ENCODE results near the gene UBE2G1. TPM values are rescaled to one million over a fixed set of nuclear protein-coding genes. Genes with fewer than 3 reads are reported as not detected.
"Not testable (repeated sequence)": the region's sequence is repeated elsewhere in the genome, so short reads cannot be mapped to it uniquely, and the experiment has no call there.

Gene UBE2G1
- total and polyA plus RNA-seq, 9 of the 15 experiments (the other 6 are each of a cell fraction or from before 2014, with no cell fraction given): 10.1 to 65.9 (median 29.7) TPM

- CTCF ChIA-PET (ENCODE audit: low intra/inter-chr PET ratio); in situ Hi-C loops (cut with MboI): not testable (repeated sequence)
Observed at GRCh38 chr17:4350214-4350613, 16.3 kb downstream of the UBE2G1 start.

GRCh38 chr17:4345581-4346252 is 20.8 kb downstream of the UBE2G1 start:
- peaks cover 17 to 19% of the 10 kb centered on the region in 2 experiments; a peak in 4 of 5 replicates for H3K4me1 ChIP-seq (replicated peaks in 1 of 2; ENCODE audit: control insufficient read depth in 2 of 2, insufficient read depth in 2 of 2, low read length in 2 of 2)
- WGBS (ENCODE audit: insufficient coverage, low coverage, missing lambda C conversion rate): 96% methylated on average over 2 of the region's 2 CpGs
- H3K79me2 ChIP-seq (ENCODE audit: control insufficient read depth, insufficient read depth, low read length): peaks cover 81% of the 10 kb centered on the region
- peaks cover 6% of the 10 kb centered on the region for H3K9me1 ChIP-seq (ENCODE audit: control insufficient read depth, insufficient read depth, low read length)
- ChIA-PET CTCF (ENCODE audit: low intra/inter-chr PET ratio) (no interaction called here), POLR2A (no interaction called here)
- intact Hi-C loops (cut with micrococcal nuclease): no loop called here
- H3K27ac ChIP-seq (ENCODE audit: extremely low read depth, low read depth, low read length): no peak overlapping the region
- no peaks in the 10 kb centered on the region for H3K27me3 ChIP-seq (ENCODE audit: control insufficient read depth in 2 of 2, insufficient read depth in 2 of 2, low read length in 2 of 2)
- BruUV-seq (replicated peaks): no TSS peak
- H3K4me3 ChIP-seq: no peak overlapping the region
- no peak for TF ChIP-seq GABPB1 (CRISPR knock-in tag; IDR thresholded peaks at IDR 0.05)
- no peak for TF ChIP-seq U2AF2 (optimal IDR thresholded peaks at IDR 0.05; ENCODE audit: low read depth, low read length)
- no peak for TF ChIP-seq SNIP1 (IDR thresholded peaks at IDR 0.05; ENCODE audit: low read depth)
- no peak for TF ChIP-seq SIN3A (IDR thresholded peaks at IDR 0.05; ENCODE audit: borderline replicate concordance in 2 of 2, control insufficient read depth in 1 of 2, low read depth in 2 of 2, low read length in 2 of 2)
- TF ChIP-seq RUNX1 (IDR thresholded peaks at IDR 0.05; ENCODE audit: low read depth): no peak
- TF ChIP-seq CREBBP (IDR thresholded peaks at IDR 0.05; ENCODE audit: low read depth, low read length): no peak
- no peak for TF ChIP-seq RBM39 (optimal IDR thresholded peaks at IDR 0.05; ENCODE audit: low read depth, low read length)
- TF ChIP-seq POLR2AphosphoS5 (IDR thresholded peaks at IDR 0.05; ENCODE audit: control insufficient read depth, insufficient read depth, low read depth, low read length): no peak
- no peak for TF ChIP-seq ZFX (CRISPR knock-in tag; IDR thresholded peaks at IDR 0.05)
- ATAC-seq: no peak
- H3K36me3 ChIP-seq (ENCODE audit: control insufficient read depth, insufficient read depth, low read length): no peaks in the 10 kb centered on the region
- H2AFZ ChIP-seq (ENCODE audit: low read depth, low read length): no peak overlapping the region
- H4K20me1 ChIP-seq (replicated peaks; ENCODE audit: control insufficient read depth, insufficient read depth, low read length): peaks cover 17% of the 10 kb centered on the region
- no peaks in the 10 kb centered on the region for H3K9me3 ChIP-seq (replicated peaks; ENCODE audit: control insufficient read depth, insufficient read depth, low read depth, low read length)
- H3K4me2 ChIP-seq (ENCODE audit: insufficient read depth, low read length): no peak overlapping the region
- H3K9ac ChIP-seq (ENCODE audit: insufficient read depth in 1 of 2, low read depth in 2 of 2, low read length in 2 of 2): no peak overlapping the region
- FAIRE-seq: no peak
- in situ Hi-C loops (cut with MboI): no loop called here
- DNase-seq (ENCODE audit: extremely low read depth in 1 of 4, low spot score in 3 of 4): no peak

More at GRCh38 chr17:4350214-4350613, 16.3 kb downstream of the UBE2G1 start:
- H3K36me3 ChIP-seq (ENCODE audit: control insufficient read depth, insufficient read depth, low read length); H3K9me1 ChIP-seq (ENCODE audit: control insufficient read depth, insufficient read depth, low read length); H3K9ac ChIP-seq (ENCODE audit: insufficient read depth in 1 of 2, low read depth in 2 of 2, low read length in 2 of 2); intact Hi-C loops (cut with micrococcal nuclease); ATAC-seq; H3K9me3 ChIP-seq (replicated peaks; ENCODE audit: control insufficient read depth, insufficient read depth, low read depth, low read length); H2AFZ ChIP-seq (ENCODE audit: low read depth, low read length); H3K4me2 ChIP-seq (ENCODE audit: insufficient read depth, low read length); DNase-seq (ENCODE audit: extremely low read depth in 1 of 4, low spot score in 3 of 4); H3K4me3 ChIP-seq; BruUV-seq (replicated peaks); H3K27ac ChIP-seq (ENCODE audit: extremely low read depth, low read depth, low read length); H4K20me1 ChIP-seq (replicated peaks; ENCODE audit: control insufficient read depth, insufficient read depth, low read length); H3K4me1 ChIP-seq (replicated peaks in 1 of 2; ENCODE audit: control insufficient read depth in 2 of 2, insufficient read depth in 2 of 2, low read length in 2 of 2); H3K27me3 ChIP-seq (ENCODE audit: control insufficient read depth in 2 of 2, insufficient read depth in 2 of 2, low read length in 2 of 2); POLR2A ChIA-PET; FAIRE-seq: not testable (repeated sequence)
- TF ChIP-seq ZNF121 (CRISPR knock-in tag; conservative IDR thresholded peaks at IDR 0.05): 0 out of 2 replicates have a peak, but pooled peaks have one; percentile 7
- H3K79me2 ChIP-seq (ENCODE audit: control insufficient read depth, insufficient read depth, low read length): peaks cover 80% of the 10 kb centered on the region
- WGBS (ENCODE audit: insufficient coverage, low coverage, missing lambda C conversion rate): 85% methylated on average over 2 of the region's 2 CpGs

Measured in K562 (cell line).